ENCODE results near the gene GPRIN3. TPM values are rescaled to one million over a fixed set of nuclear protein-coding genes. Genes with fewer than 3 reads are reported as not detected.
"Not testable (repeated sequence)": the region's sequence is repeated elsewhere in the genome, so short reads cannot be mapped to it uniquely, and the experiment has no call there.

GPRIN3 gene
- total RNA-seq, 1 donor from 2014 or later, result 34.2 TPM

DNA sequence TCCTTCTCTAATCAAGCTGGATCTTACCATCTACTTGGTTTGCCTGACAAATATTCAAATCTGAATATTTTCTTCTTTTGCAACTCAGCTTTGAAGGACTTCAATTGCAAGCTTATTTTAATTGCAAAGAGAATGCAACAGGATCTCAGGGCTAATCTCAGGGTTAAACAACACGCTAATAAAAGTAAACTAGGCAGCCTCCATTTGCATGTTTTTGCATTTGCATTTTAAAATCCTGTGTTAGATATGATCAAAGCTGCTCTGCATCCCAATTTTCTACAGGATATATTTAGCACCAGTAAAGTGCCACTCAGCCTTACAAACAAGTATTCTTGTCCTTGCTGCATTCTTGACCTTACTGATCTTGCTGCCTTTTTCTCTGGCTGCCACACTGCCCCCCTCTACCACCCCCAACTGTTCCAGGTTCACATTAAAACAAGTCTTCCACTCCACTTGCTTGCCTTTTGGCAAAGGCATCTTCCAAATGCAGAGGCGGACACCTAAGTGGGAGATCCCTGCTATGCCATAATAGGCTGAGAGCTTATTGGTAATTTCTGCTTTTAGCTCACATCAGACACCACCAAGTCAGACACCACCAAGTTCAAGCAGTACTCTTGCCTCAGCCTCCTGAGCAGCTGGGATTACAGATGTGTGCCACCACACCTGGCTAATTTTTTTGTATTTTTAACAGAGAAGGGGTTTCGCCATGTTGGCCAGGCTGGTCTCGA, 48.1 kb downstream of the GPRIN3 start:
- Histone ChIP-seq H3K4me3 (no peak overlapping the region), H3K4me1 (no peaks in the 10 kb centered on the region), H3K27me3 (ENCODE audit: low read depth) (no peaks in the 10 kb centered on the region), H3K9me3 (no peaks in the 10 kb centered on the region), H3K36me3 (no peaks in the 10 kb centered on the region), H3K27ac (no peak overlapping the region)
- DNase-seq (no peak), ATAC-seq (no peak)
- TF ChIP-seq, protein P1, sequence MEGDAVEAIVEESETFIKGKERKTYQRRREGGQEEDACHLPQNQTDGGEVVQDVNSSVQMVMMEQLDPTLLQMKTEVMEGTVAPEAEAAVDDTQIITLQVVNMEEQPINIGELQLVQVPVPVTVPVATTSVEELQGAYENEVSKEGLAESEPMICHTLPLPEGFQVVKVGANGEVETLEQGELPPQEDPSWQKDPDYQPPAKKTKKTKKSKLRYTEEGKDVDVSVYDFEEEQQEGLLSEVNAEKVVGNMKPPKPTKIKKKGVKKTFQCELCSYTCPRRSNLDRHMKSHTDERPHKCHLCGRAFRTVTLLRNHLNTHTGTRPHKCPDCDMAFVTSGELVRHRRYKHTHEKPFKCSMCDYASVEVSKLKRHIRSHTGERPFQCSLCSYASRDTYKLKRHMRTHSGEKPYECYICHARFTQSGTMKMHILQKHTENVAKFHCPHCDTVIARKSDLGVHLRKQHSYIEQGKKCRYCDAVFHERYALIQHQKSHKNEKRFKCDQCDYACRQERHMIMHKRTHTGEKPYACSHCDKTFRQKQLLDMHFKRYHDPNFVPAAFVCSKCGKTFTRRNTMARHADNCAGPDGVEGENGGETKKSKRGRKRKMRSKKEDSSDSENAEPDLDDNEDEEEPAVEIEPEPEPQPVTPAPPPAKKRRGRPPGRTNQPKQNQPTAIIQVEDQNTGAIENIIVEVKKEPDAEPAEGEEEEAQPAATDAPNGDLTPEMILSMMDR (IDR thresholded peaks at IDR 0.05), result no peak
- intact Hi-C loops (cut with DNase I), result no loop called here

DNA sequence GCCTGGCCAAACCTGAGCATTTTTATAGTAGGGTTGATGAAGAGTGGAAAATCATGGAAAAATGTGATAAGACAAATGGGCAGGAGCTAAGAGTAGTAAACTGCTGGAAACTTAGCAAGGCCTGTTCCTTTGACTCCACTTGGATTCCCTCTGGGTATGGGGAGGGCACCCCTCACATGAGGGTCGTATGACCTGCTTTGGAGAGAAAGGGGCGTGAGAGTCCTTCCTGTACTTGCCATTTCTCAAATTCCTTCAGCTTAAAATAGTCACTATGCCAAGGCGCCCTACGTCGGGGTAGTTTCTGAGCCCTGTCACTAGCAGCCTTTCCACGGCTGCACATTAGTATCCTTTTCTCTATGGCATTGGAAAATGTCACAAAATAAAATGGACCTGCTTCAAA, 49.1 kb downstream of the GPRIN3 start:
- Histone ChIP-seq H3K27me3 (ENCODE audit: low read depth) (no peaks in the 10 kb centered on the region), H3K36me3 (no peaks in the 10 kb centered on the region), H3K4me3 (no peak overlapping the region), H3K4me1 (no peaks in the 10 kb centered on the region), H3K27ac (no peak overlapping the region), H3K9me3 (no peaks in the 10 kb centered on the region)
- TF ChIP-seq, protein P1 (IDR thresholded peaks at IDR 0.05), result no peak
- intact Hi-C loops (cut with DNase I), result no loop called here
- DNase-seq (no peak), ATAC-seq (no peak)

- Histone ChIP-seq H3K27me3 (ENCODE audit: low read depth) (no peaks in the 10 kb centered on the region), H3K36me3 (no peaks in the 10 kb centered on the region), H3K4me3 (no peak overlapping the region), H3K4me1 (no peaks in the 10 kb centered on the region), H3K9me3 (no peaks in the 10 kb centered on the region), H3K27ac (no peak overlapping the region)
- ATAC-seq (no peak), DNase-seq (no peak)
- intact Hi-C loops (cut with DNase I), result no loop called here
- TF ChIP-seq, protein P1 (IDR thresholded peaks at IDR 0.05), result no peak
Measured at GRCh38 chr4:89257376-89257775, 50.2 kb downstream of the GPRIN3 start.

DNA sequence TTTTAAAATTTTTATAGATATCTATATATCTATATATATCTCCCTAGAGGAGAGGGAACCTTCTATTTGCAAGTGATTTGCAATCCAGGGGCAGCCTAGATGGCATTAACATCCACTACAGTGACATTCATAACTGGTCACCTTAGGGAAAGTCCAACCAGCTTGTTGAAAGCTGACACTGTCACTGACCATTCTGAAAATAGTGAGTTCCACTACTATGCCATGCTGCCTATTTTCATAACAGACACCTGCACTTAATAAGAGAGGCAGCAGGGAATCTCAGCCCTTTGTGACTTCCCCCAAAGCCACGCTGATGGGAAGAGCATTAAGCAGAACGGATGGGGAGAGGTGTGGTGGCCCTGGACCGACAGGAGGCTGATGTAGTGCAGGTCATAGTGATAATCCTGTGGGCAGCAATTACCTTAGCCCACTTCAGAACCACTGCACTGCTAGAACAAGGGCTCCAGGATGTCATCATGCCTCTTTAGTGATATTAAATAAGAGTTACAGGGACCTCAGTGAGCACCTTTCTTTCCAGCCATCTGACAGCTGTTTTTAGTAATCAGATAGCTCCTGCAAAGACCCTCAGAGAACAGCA, 51.3 kb downstream of the GPRIN3 start:
- H3K4me3 ChIP-seq, result no peak overlapping the region
- ATAC-seq, result no peak
- no peaks in the 10 kb centered on the region for H3K36me3 ChIP-seq
- no peak for DNase-seq
- intact Hi-C loops (cut with DNase I), result no loop called here
- no peaks in the 10 kb centered on the region for H3K27me3 ChIP-seq (ENCODE audit: low read depth)
- no peaks in the 10 kb centered on the region for H3K9me3 ChIP-seq
- no peaks in the 10 kb centered on the region for H3K4me1 ChIP-seq
- TF ChIP-seq, protein P1 (IDR thresholded peaks at IDR 0.05), result no peak
- H3K27ac ChIP-seq, result no peak overlapping the region

GRCh38 chr4:89254847-89255246, 52.8 kb downstream of the GPRIN3 start:
- Histone ChIP-seq H3K4me3 (no peak overlapping the region), H3K27ac (no peak overlapping the region), H3K9me3 (no peaks in the 10 kb centered on the region), H3K27me3 (ENCODE audit: low read depth) (no peaks in the 10 kb centered on the region), H3K4me1 (no peaks in the 10 kb centered on the region), H3K36me3 (peaks cover 2% of the 10 kb centered on the region)
- intact Hi-C loops (cut with DNase I), result no loop called here
- TF ChIP-seq, protein P1 (IDR thresholded peaks at IDR 0.05), result peak; percentile 78
- ATAC-seq, result peak; percentile 79 to 80
- no peak for DNase-seq

- intact Hi-C loops (cut with DNase I); ATAC-seq: not testable (repeated sequence)
Measured at GRCh38 chr4:89254347-89254746, 53.3 kb downstream of the GPRIN3 start.

More at GRCh38 chr4:89254347-89254746, 53.3 kb downstream of the GPRIN3 start:
- not testable (repeated sequence) for H3K36me3 ChIP-seq; H3K27me3 ChIP-seq (ENCODE audit: low read depth); H3K4me3 ChIP-seq; H3K4me1 ChIP-seq; DNase-seq; H3K9me3 ChIP-seq; H3K27ac ChIP-seq
